HCT116 (cell line): ENCODE data around the gene FAR2. TPM values are rescaled to one million over a fixed set of nuclear protein-coding genes. Genes with fewer than 3 reads are reported as not detected.

ENCODE experiments used
- ATAC-seq: fragments of 200-7000 bp; cut with Tn5 transposase; 2 replicates; pipeline ENCODE4 v1.9.1; 2020; ENCODE audit warnings: mild to moderate bottlenecking, moderate library complexity
- BruUV-seq: library from RNA; stranded (reverse); fragments of 400-500 nt; replicated peaks from 2 replicates; lab custom pipeline; 2021; lab: Mats Ljungman, UMichigan
- CTCF ChIA-PET: fragments of 300-600 bp; sonication (Branson Sonifier 250); formaldehyde crosslinking; loops from one replicate; lab custom pipeline; 2021; ENCODE audit warnings: antibody characterized with exemption; lab: Charles Lee
- POLR2A ChIA-PET: fragments of 300-600, 350-600 bp; sonication (Branson Sonifier 250); formaldehyde crosslinking; loops from one replicate; lab custom pipeline; 2021; ENCODE audit warnings: antibody characterized with exemption; lab: Charles Lee
- RAD21 ChIA-PET, 2 experiments: fragments of 300-600 bp; sonication (Branson Sonifier 250); formaldehyde crosslinking; loops; one replicate each; lab custom pipeline; 2023; ENCODE audit warnings: low total read pairs in 2 of 2; ENCODE audit not compliant: uncharacterized antibody in 2 of 2, unreplicated experiment in 2 of 2, low non-redundant PET in 1 of 2; lab: Charles Lee
- DNase-seq: peaks from one replicate; pipeline ENCODE4 v3.0.0-alpha.2; 2010; ENCODE audit warnings: low read depth, low spot score
- H2AFZ ChIP-seq: fragments of 200-600 bp; shearing (Covaris generic), sonication (generic); 2 replicates; pipeline ENCODE4 v1.6.1; 2017; ENCODE audit warnings: low read depth, mixed run types, mixed read lengths, antibody characterized with exemption, low read length; ENCODE audit not compliant: poor library complexity, severe bottlenecking
- H3K27ac ChIP-seq: 2 replicates; pipeline ENCODE4 v1.5.1; 2012; ENCODE audit warnings: low read depth, low read length
- H3K27me3 ChIP-seq: fragments of 200-600 bp; sonication (generic); 2 replicates; pipeline ENCODE4 v1.6.1; 2016; ENCODE audit warnings: mixed run types, low read length, mixed read lengths; ENCODE audit not compliant: insufficient read depth
- H3K36me3 ChIP-seq, 2 experiments: fragments of 200-500 bp in 1 of 2; fragments of 200-600 bp in 1 of 2; sonication (Bioruptor generic) in 1 of 2; sonication (generic) in 1 of 2; 2 replicates each; pipeline versions ENCODE4 v1.5.1 to v1.6.1; 2014 to 2016; ENCODE audit warnings: low read length in 2 of 2, inconsistent platforms in 1 of 2, mixed read lengths in 1 of 2, mixed run types in 1 of 2; ENCODE audit not compliant: insufficient read depth in 2 of 2, control insufficient read depth in 1 of 2
- H3K4me1 ChIP-seq, 2 experiments: fragments of 200-600 bp in 1 of 2; sonication (generic) in 1 of 2; 2 replicates each; pipeline versions ENCODE4 v1.5.1 to v1.6.1; 2012 to 2017; ENCODE audit warnings: low read length in 2 of 2, inconsistent platforms in 1 of 2, mild to moderate bottlenecking in 1 of 2, mixed read lengths in 1 of 2, mixed run types in 1 of 2, moderate library complexity in 1 of 2; ENCODE audit not compliant: insufficient read depth in 2 of 2, control insufficient read depth in 1 of 2
- H3K4me2 ChIP-seq: fragments of 200-600 bp; sonication (generic); 2 replicates; pipeline ENCODE4 v1.6.1; 2017; ENCODE audit warnings: mixed run types, low read length, mixed read lengths
- H3K4me3 ChIP-seq, 2 experiments: fragments of 200-600 bp in 1 of 2; sonication (generic) in 1 of 2; replicated peaks in 1 of 2; 2 replicates each; pipeline ENCODE4 v1.5.1; 2011 to 2016; ENCODE audit warnings: low read length in 2 of 2, control low read depth in 1 of 2, low read depth in 1 of 2, mild to moderate bottlenecking in 1 of 2, mixed read lengths in 1 of 2, mixed run types in 1 of 2
- H3K79me2 ChIP-seq: fragments of 200-600 bp; sonication (generic); 2 replicates; pipeline ENCODE4 v1.6.1; 2017; ENCODE audit warnings: mild to moderate bottlenecking, mixed run types, low read length, moderate library complexity, mixed read lengths; ENCODE audit not compliant: insufficient read depth
- H3K9ac ChIP-seq: fragments of 200-600 bp; sonication (generic); 2 replicates; pipeline ENCODE4 v1.6.1; 2016; ENCODE audit warnings: low read length, mixed read lengths
- H3K9me2 ChIP-seq: fragments of 200-600 bp; sonication (generic), shearing (Covaris generic); 2 replicates; pipeline ENCODE4 v1.6.1; 2017; ENCODE audit warnings: mixed run types, mild to moderate bottlenecking, moderate library complexity; ENCODE audit not compliant: insufficient read depth
- H3K9me3 ChIP-seq, 2 experiments: fragments of 200-500 bp in 1 of 2; fragments of 200-600 bp in 1 of 2; sonication (Bioruptor generic) in 1 of 2; sonication (generic) in 1 of 2; 2 replicates each; pipeline ENCODE4 v1.6.1; 2014 to 2017; ENCODE audit warnings: low read length in 2 of 2, mixed read lengths in 2 of 2, inconsistent platforms in 1 of 2, low read depth in 1 of 2, mild to moderate bottlenecking in 1 of 2, mixed run types in 1 of 2, moderate library complexity in 1 of 2; ENCODE audit not compliant: control insufficient read depth in 1 of 2, insufficient read depth in 1 of 2
- H4K20me1 ChIP-seq: fragments of 200-600 bp; sonication (generic), shearing (Covaris generic); 2 replicates; pipeline ENCODE4 v1.6.1; 2017; ENCODE audit warnings: mixed run types, mild to moderate bottlenecking, moderate library complexity; ENCODE audit not compliant: insufficient read depth
- ATF3 ChIP-seq: IDR thresholded peaks from 2 replicates; pipeline ENCODE4 v1.6.1; 2012
- CBX3 ChIP-seq: IDR thresholded peaks from 2 replicates; pipeline ENCODE4 v1.6.1; 2012; ENCODE audit warnings: low read depth
- CEBPB ChIP-seq: IDR thresholded peaks from 2 replicates; pipeline ENCODE4 v1.6.1; 2012; ENCODE audit warnings: low read depth
- CTCF ChIP-seq, 3 experiments: fragments of 200-600 bp in 1 of 3; sonication (generic) in 1 of 3; IDR thresholded peaks in 2 of 3; conservative IDR thresholded peaks in 1 of 3; 2 replicates each; pipeline ENCODE4 v1.5.1; 2012 to 2017; ENCODE audit warnings: low read depth in 2 of 3, low read length in 2 of 3, antibody characterized with exemption in 1 of 3, borderline replicate concordance in 1 of 3, control low read depth in 1 of 3, mild to moderate bottlenecking in 1 of 3, mixed read lengths in 1 of 3, mixed run types in 1 of 3, moderate library complexity in 1 of 3; ENCODE audit not compliant: insufficient read depth in 1 of 3
- EGR1 ChIP-seq: IDR thresholded peaks from 2 replicates; pipeline ENCODE4 v1.6.1; 2012; ENCODE audit warnings: low read depth
- ELF1 ChIP-seq: IDR thresholded peaks from 2 replicates; pipeline ENCODE4 v1.6.1; 2012; ENCODE audit warnings: low read depth, borderline replicate concordance
- EZH2 ChIP-seq: fragments of 200-600 bp; sonication (generic); IDR thresholded peaks from 2 replicates; pipeline ENCODE4 v1.6.1; 2017; ENCODE audit warnings: antibody characterized with exemption, mixed run types
- EZH2phosphoT487 ChIP-seq: fragments of 200-600 bp; IDR thresholded peaks from 2 replicates; pipeline ENCODE4 v1.6.1; 2018; ENCODE audit warnings: antibody characterized with exemption, borderline replicate concordance
- FOSL1 ChIP-seq: IDR thresholded peaks from 2 replicates; pipeline ENCODE4 v1.6.1; 2012; ENCODE audit warnings: low read depth
- JUND ChIP-seq: IDR thresholded peaks from 2 replicates; pipeline ENCODE4 v1.6.1; 2012
- POLR2A ChIP-seq: IDR thresholded peaks from 2 replicates; pipeline ENCODE4 v1.7.0; 2011; ENCODE audit warnings: borderline replicate concordance; ENCODE audit not compliant: insufficient read depth, insufficient read length; ENCODE audit errors: extremely low read depth
- POLR2AphosphoS5 ChIP-seq: IDR thresholded peaks from 2 replicates; pipeline ENCODE4 v1.6.1; 2011; ENCODE audit warnings: mild to moderate bottlenecking, low read depth, low read length, moderate library complexity
- RAD21 ChIP-seq: IDR thresholded peaks from 2 replicates; pipeline ENCODE4 v1.6.1; 2012; ENCODE audit warnings: low read depth, mild to moderate bottlenecking
- SIN3A ChIP-seq: IDR thresholded peaks from 2 replicates; pipeline ENCODE4 v1.6.1; 2012; ENCODE audit warnings: low read depth
- SP1 ChIP-seq: IDR thresholded peaks from 2 replicates; pipeline ENCODE4 v1.6.1; 2012; ENCODE audit warnings: low read depth
- SRF ChIP-seq: IDR thresholded peaks from 2 replicates; pipeline ENCODE4 v1.6.1; 2012; ENCODE audit warnings: low read depth
- TCF7L2 ChIP-seq: IDR thresholded peaks from 2 replicates; pipeline ENCODE4 v1.7.0; 2011; ENCODE audit warnings: borderline replicate concordance, inconsistent platforms; ENCODE audit not compliant: insufficient read depth, insufficient read length; ENCODE audit errors: extremely low read depth
- YY1 ChIP-seq: IDR thresholded peaks from 2 replicates; pipeline ENCODE4 v1.6.1; 2011; ENCODE audit warnings: low read length, low read depth, moderate library complexity, mild to moderate bottlenecking; ENCODE audit not compliant: insufficient replicate concordance; ENCODE audit errors: extremely low read depth
- ZBTB33 ChIP-seq: IDR thresholded peaks from 2 replicates; pipeline ENCODE4 v1.6.1; 2011; ENCODE audit warnings: mild to moderate bottlenecking, low read length, moderate library complexity; ENCODE audit not compliant: insufficient replicate concordance; ENCODE audit errors: extremely low read depth
- ZFX ChIP-seq: fragments of 450-650 bp; IDR thresholded peaks from 2 replicates; pipeline ENCODE4 v1.6.1; 2017
- intact Hi-C: fragments of 100-400 bp; cut with micrococcal nuclease; formaldehyde crosslinking; loops from 2 replicates; pipeline ENCODE4 v1.10.0; 2022
- total RNA-seq: library from RNA; stranded (reverse); gene quantifications from one replicate; pipeline ENCODE4 v1.2.1, GENCODE V29; 2021; ENCODE audit not compliant: unreplicated experiment

Gene FAR2
- total RNA-seq, 1 experiment from 2014 or later: 9.7 TPM

- no peak overlapping the region for H3K4me3 ChIP-seq
- H3K79me2 ChIP-seq: no peaks in the 10 kb centered on the region
- ChIA-PET RAD21 (no interaction called here), CTCF (no interaction called here), POLR2A (no interaction called here)
- intact Hi-C loops: no loop called here
- no peaks in the 10 kb centered on the region for H3K9me2 ChIP-seq
- H3K27me3 ChIP-seq: no peaks in the 10 kb centered on the region
- BruUV-seq: no TSS peak
- no peak overlapping the region for H3K27ac ChIP-seq
- no peak for ATAC-seq
- H3K4me2 ChIP-seq: no peak overlapping the region
- H2AFZ ChIP-seq: no peak overlapping the region
- no peak for DNase-seq
- peaks cover 3 to 10% of the 10 kb centered on the region in 2 experiments; a peak in 3 of 4 replicates for H3K4me1 ChIP-seq
- no peak for TF ChIP-seq POLR2A
- no peak for TF ChIP-seq SIN3A
- no peak for TF ChIP-seq SP1
- no peak for TF ChIP-seq EZH2
- TF ChIP-seq ATF3: no peak
- TF ChIP-seq TCF7L2: no peak
- TF ChIP-seq ZFX: no peak
- no peak for TF ChIP-seq EGR1
- TF ChIP-seq CTCF (IDR thresholded peaks at IDR 0.05 in 2 of 3, conservative IDR thresholded peaks at IDR 0.05 in 1 of 3; ENCODE audit: borderline replicate concordance in 1 of 3, insufficient read depth in 1 of 3, low read depth in 2 of 3, low read length in 2 of 3): no peak
- TF ChIP-seq FOSL1: no peak
- no peak for TF ChIP-seq SRF
- TF ChIP-seq ZBTB33: no peak
- TF ChIP-seq POLR2AphosphoS5: no peak
- TF ChIP-seq YY1: no peak
- TF ChIP-seq JUND: no peak
- no peak for TF ChIP-seq CBX3
- no peak for TF ChIP-seq EZH2phosphoT487
- no peak for TF ChIP-seq RAD21
- no peak for TF ChIP-seq CEBPB
- no peak for TF ChIP-seq ELF1
- no peak overlapping the region for H3K9ac ChIP-seq
- H4K20me1 ChIP-seq: no peaks in the 10 kb centered on the region
- no peaks in the 10 kb centered on the region for H3K36me3 ChIP-seq
- H3K9me3 ChIP-seq: no peaks in the 10 kb centered on the region
Observed at GRCh38 chr12:29155079-29155478, 6.0 kb downstream of the FAR2 start.
